ENCODE measurements around the gene PLCXD1. TPM values are rescaled to one million over a fixed set of nuclear protein-coding genes. Genes with fewer than 3 reads are reported as not detected.
A peak's percentile ranks its signal among the peaks of the same experiment; 100 is the strongest.

The PLCXD1 gene
- total and polyA plus RNA-seq, 2 experiments from 2014 or later = 48.7 to 112 TPM

- no peak for TF ChIP-seq STAT1 (IDR thresholded peaks at IDR 0.05; ENCODE audit: unreplicated experiment)
- no peak for TF ChIP-seq ZNF462 (CRISPR knock-in tag; IDR thresholded peaks at IDR 0.05)
- TF ChIP-seq ZNF114 (CRISPR knock-in tag; IDR thresholded peaks at IDR 0.05) = no peak
Observed at GRCh38 chrX:334971-335757, 54.0 kb downstream of the PLCXD1 start (continued).

- no peaks in the 10 kb centered on the region for H3K9me2 ChIP-seq (ENCODE audit: insufficient read depth)
- no peaks in the 10 kb centered on the region for H4K20me1 ChIP-seq (replicated peaks; ENCODE audit: insufficient read depth)
- no peak overlapping the region for H3K4me2 ChIP-seq
- H2AFZ ChIP-seq = no peak overlapping the region
- no peak overlapping the region for H3K4me3 Mint-ChIP-seq
- H3K27me3 Mint-ChIP-seq (ENCODE audit: insufficient read depth, low read depth, poor library complexity) = peaks cover 19% of the 10 kb centered on the region
- peaks cover 3% of the 10 kb centered on the region; the same call in 1 of the 3 replicates for H3K4me1 Mint-ChIP-seq
- no peak overlapping the region for H3K27ac ChIP-seq (ENCODE audit: low read depth)
- no peaks in the 10 kb centered on the region for H3K4me1 ChIP-seq (ENCODE audit: insufficient read depth)
- no peaks in the 10 kb centered on the region for H3F3A ChIP-seq (replicated peaks; ENCODE audit: low read depth)
- peak overlapping the region; percentile 47; the same call in 1 of the 2 replicates for H3K27ac Mint-ChIP-seq
- 0 out of 2 replicates have a peak, but pooled peaks cover 2% of the 10 kb centered on the region for H3K79me2 ChIP-seq (replicated peaks; ENCODE audit: insufficient read depth)
- 0 out of 2 replicates have a peak, but pooled peaks cover 1% of the 10 kb centered on the region for H3K27me3 ChIP-seq (ENCODE audit: insufficient read depth)
- H3K36me3 ChIP-seq (ENCODE audit: insufficient read depth) = no peaks in the 10 kb centered on the region
- ATAC-seq (no peak), DNase-seq (ENCODE audit: low spot score) (no peak)
- H3K36me3 Mint-ChIP-seq (ENCODE audit: low read depth) = peaks cover 42% of the 10 kb centered on the region
- TF ChIP-seq ETS1 (IDR thresholded peaks at IDR 0.05) = no peak
- no peak overlapping the region for H3K4me3 ChIP-seq
- H3K9me3 Mint-ChIP-seq = peaks cover 30% of the 10 kb centered on the region
Observed at GRCh38 chrX:335758-336155, 54.6 kb downstream of the PLCXD1 start.
